Hindlimb muscle (tissue), 1 donor: ENCODE results near the gene RAD17. TPM values are rescaled to one million over a fixed set of nuclear protein-coding genes. Genes with fewer than 3 reads are reported as not detected.
"Not testable (repeated sequence)": the region's sequence is repeated elsewhere in the genome, so short reads cannot be mapped to it uniquely, and the experiment has no call there.

ENCODE experiments used
- DNase-seq: peaks from one replicate; pipeline ENCODE4 v3.0.0-alpha.2; 2013
- polyA plus RNA-seq: library from polyadenylated mRNA; unstranded; fragments of 120-200 nt; gene quantifications from one replicate; pipeline ENCODE4 v1.2.1, GENCODE V29; 2013; ENCODE audit not compliant: insufficient read length

Gene RAD17
- 22.9 TPM for polyA plus RNA-seq

DNA sequence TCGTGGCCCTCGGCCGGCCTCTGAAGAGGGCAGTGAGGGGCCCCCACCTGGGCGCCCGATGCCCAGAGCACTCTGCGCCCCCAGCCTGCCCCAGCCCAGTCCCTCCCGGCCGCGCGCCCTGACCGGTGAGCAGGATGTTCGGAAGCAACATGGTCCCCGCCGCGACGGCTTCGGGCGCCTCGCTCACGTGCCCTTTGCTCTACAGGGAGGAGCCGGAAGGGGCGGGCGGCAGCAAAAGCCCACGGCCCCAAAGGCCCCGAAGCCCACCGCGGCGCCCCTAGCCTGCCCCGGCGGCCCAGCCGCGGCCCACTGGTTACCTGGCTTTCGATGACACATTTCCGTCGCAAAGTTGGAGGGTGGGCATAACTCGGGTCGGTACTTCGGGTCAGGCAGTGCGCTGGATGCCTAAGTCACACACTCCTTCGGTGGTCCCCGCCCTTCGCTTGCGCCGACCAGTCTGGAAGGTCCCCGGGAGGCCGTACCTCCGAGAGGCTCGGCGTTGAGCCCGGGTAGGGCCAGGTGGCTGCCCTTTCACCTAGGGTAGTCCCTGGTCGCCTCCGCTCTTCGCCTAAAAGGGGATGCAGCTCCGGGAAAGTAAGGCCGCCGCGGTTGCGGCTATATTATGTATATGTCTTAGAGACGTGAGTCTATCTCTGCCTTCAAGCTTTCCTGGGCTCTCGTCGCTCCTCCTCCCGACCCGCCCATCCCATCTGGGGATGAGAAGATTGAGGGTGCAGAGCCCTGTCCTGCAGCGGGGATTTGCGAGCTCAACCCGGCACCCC, at the start of gene RAD17, which contains the start of the genes AK6 and TAF9:
Gene RAD17 (plus strand): TSS at position 479 of the 782 bp plus-strand sequence. CDS start 2,391 bp downstream, outside the sequence.
Gene AK6 (minus strand): TSS at position 181 of the 782 bp plus-strand sequence. CDS start 30 bp downstream, at position 151.
Gene TAF9 (minus strand): TSS at position 181 of the 782 bp plus-strand sequence. CDS start 3,783 bp downstream, outside the sequence.
- DNase-seq, result peak; percentile 94

- DNase-seq, result no peak
Observed at GRCh38 chr5:69326365-69326764, 43.3 kb upstream of the RAD17 start.

GRCh38 chr5:69329905-69330489, 39.6 kb upstream of the RAD17 start:
- DNase-seq, result no peak

GRCh38 chr5:69331528-69332445, 37.8 kb upstream of the RAD17 start:
- no peak for DNase-seq

- not testable (repeated sequence) for DNase-seq
Observed at GRCh38 chr5:69333668-69334315, 35.8 kb upstream of the RAD17 start.

GRCh38 chr5:69334793-69335268, 34.8 kb upstream of the RAD17 start:
- peak; percentile 70 for DNase-seq

DNA sequence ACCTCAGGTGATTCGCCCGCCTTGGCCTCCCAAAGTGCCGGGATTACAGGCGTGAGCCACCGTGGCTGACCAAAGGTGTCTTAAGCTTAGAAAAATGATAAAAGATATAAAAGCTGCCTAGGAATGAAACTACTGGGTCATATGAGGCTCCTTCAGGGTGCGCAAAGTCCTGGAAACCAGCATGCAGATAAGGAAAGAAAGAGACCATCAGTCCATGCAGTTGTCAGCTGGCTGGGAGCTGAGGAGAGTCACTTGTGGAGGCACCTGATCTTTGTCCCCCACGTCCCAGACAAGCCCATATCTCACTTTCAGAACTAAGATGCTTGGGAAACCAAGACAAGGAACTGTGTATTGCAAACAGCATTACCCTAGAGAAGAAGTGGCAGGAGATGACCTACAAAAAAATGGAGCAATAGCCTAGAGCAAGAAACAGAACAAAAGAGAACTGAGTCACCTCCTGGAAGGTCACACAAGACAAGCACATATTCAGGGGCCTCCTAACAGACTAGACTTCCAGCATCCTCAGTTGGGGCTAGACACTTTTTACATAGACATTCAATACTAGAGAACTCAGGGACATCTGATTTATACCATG, 34.2 kb upstream of the RAD17 start:
- DNase-seq, result no peak

- DNase-seq, result no peak
Observed at GRCh38 chr5:69341520-69342161, 28.0 kb upstream of the RAD17 start.

DNA sequence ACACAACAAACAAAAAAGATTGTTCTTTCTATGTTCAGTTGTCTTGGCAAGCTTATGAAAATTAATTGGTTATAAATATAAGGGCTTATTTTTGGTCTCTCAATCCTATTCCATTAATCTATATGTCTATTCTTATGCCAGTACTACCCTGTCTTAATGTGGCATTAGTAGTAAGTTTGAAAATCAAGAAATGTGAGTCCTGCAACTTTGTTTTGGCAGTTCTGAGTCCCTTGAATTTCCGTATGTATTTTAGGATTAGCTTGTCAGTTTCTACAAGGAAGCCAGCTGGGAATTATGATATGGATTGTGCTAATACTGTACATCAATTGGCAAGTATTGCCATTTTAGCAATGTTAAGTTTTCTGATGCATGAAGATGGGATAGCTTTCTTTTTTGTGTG, 26.5 kb upstream of the RAD17 start:
- no peak for DNase-seq

- DNase-seq, result no peak
Observed at GRCh38 chr5:69350664-69351063, 19.0 kb upstream of the RAD17 start.

GRCh38 chr5:69359699-69360098, 9.9 kb upstream of the RAD17 start:
- no peak for DNase-seq

DNA sequence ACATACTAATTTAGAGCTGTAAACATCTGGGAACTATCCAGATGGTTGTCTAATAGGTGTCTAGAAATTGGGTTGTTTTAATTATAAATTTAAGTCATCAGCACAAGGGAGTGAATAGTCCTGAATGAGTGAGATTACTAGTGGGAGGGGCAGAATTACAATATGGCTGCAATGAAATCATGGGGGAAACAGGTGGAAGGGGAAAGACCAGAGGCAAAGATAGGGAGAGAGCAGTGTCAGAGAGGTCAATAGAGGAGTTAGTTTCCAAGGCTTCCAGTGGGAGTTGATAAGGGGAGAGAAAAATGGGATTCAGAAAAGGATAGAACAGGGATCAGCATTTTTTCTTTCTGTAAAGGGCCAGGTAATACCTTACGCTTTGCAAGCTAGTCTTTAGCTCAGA, 9.2 kb upstream of the RAD17 start:
- no peak for DNase-seq

DNA sequence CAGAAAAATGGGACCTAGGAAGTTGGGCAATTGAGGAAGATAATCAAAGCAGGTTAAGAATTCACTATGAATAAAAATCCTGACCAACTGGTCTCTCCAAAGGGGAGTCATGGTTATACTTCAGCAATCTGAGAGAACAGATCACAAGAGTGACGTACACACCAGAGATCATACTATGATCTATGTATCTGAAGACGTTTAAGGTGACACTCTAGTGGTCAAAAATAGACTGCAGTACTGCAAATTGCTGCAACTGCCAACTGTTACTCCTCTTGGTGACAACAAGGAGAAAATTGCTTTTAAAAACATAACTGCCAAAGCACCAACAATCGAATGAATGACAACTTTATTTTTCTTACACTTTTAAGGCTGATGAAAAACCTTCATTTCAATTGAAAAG, 5.2 kb upstream of the RAD17 start:
- DNase-seq, result no peak

- DNase-seq, result no peak
Observed at GRCh38 chr5:69364850-69365249, 4.8 kb upstream of the RAD17 start.

DNA sequence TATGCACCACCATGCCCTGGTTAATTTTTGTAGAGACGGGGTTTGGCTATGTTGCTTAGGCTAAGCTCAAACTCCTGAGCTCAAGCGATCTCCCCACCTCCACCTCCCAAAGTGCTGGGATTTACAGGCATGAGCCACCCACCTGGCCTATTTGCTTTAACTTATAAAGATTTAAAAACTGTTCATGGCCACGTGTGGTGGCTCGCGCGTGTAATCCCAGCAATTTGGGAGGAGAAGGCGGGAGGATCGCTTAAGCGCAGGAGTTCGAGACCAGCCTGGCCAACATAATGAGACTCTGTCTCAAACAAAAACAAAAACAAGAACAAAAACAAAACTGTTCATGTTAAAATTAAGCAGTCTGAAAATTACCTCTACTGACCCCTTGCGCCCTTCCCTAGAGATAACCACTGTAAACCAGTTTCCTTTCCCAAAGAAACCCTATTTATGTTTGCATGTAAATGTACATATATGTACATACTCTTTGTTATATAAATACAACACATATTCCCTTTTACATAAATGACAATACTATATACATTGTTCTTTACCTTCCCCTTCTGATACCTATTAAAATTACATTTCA, 1.8 kb upstream of the RAD17 start:
- no peak for DNase-seq

GRCh38 chr5:69368458-69369339, 919 bp upstream of the RAD17 start:
- DNase-seq, result no peak

DNA sequence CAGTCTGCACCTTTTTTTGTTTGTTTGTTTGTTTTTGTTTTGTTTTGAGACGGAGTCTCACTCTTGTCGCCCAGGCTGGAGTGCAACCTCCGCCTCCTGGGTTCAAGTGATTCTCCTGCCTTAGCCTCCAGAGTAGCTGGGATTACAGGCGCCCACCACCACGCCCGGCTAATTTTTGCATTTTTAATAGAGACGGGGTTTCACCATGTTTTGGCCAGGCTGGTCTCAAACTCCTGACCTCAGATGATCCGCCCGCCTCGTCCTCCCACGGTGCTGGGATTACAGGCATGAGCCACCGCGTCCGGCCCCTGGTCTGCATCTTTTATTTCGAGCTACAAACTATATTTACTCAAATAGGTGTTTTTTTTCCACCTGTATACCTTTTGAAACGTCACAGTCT, 717 bp downstream of the RAD17 start:
- DNase-seq, result not testable (repeated sequence)

- DNase-seq, result no peak
Observed at GRCh38 chr5:69372394-69372793, 2.8 kb downstream of the RAD17 start.

DNA sequence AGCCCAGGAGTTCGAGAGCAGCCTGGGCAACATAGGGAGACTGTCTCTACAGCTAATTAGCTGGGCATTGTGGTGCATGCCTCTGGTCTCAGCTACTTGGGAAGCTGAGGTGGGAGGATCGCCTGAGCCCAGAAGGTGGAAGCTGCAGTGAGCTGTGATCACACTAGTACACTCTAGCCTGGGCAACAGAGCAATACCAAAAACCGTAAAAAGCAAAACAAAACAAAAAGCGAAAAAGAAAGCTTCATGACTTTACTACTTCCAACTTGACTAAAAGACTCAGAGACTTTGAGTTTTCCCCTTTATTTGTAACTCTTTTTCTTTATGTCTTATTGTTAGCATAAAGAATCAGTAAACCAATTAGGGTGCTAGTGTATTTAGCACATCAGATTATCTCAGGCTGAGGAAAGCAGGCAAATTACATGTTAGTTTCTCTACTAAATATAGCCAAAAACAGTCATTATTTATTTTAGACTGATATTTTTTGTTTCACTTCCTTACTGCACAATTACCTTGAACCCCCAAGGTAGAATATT, 5.4 kb downstream of the RAD17 start:
- no peak for DNase-seq
